ENCODE data around the gene SH2D6.
A peak's percentile ranks its signal among the peaks of the same experiment; 100 is the strongest.
"Not testable (repeated sequence)": the region's sequence is repeated elsewhere in the genome, so short reads cannot be mapped to it uniquely, and the experiment has no call there.

Gene SH2D6

GRCh38 chr2:85418132-85419008 lies at the start of gene SH2D6:
SH2D6 (plus strand) TSS chr2:85418714; CDS start chr2:85429466, 10,752 bp downstream.
- peak; percentile 73 to 82 for DNase-seq

- DNase-seq, result no peak
Measured at GRCh38 chr2:85368921-85369320, 49.6 kb upstream of the SH2D6 start.

- no peak for DNase-seq
Measured at GRCh38 chr2:85369500-85369899, 49.0 kb upstream of the SH2D6 start.

- DNase-seq, result no peak
Measured at GRCh38 chr2:85371045-85371444, 47.5 kb upstream of the SH2D6 start.

GRCh38 chr2:85376291-85377065 lies 42.0 kb upstream of the SH2D6 start:
- no peak for DNase-seq

GRCh38 chr2:85377083-85377482 lies 41.4 kb upstream of the SH2D6 start:
- no peak for DNase-seq

GRCh38 chr2:85378257-85378656 lies 40.3 kb upstream of the SH2D6 start:
- DNase-seq, result no peak

- no peak for DNase-seq
Measured at GRCh38 chr2:85380048-85380447, 38.5 kb upstream of the SH2D6 start.

- not testable (repeated sequence) for DNase-seq
Measured at GRCh38 chr2:85383151-85383550, 35.4 kb upstream of the SH2D6 start.

GRCh38 chr2:85383850-85384249 lies 34.7 kb upstream of the SH2D6 start:
- no peak for DNase-seq

- no peak for DNase-seq
Measured at GRCh38 chr2:85385746-85386145, 32.8 kb upstream of the SH2D6 start.

GRCh38 chr2:85387754-85388153 lies 30.8 kb upstream of the SH2D6 start:
- DNase-seq, result no peak

- DNase-seq, result no peak
Measured at GRCh38 chr2:85388878-85389538, 29.5 kb upstream of the SH2D6 start.

- DNase-seq, result peak in 1 of 2 donors; percentile 61
Measured at GRCh38 chr2:85390941-85391669, 27.4 kb upstream of the SH2D6 start.

GRCh38 chr2:85393836-85394235 lies 24.7 kb upstream of the SH2D6 start:
- DNase-seq, result no peak

GRCh38 chr2:85394261-85394681 lies 24.2 kb upstream of the SH2D6 start:
- DNase-seq, result no peak

- DNase-seq, result no peak
Measured at GRCh38 chr2:85394976-85395375, 23.5 kb upstream of the SH2D6 start.

GRCh38 chr2:85395912-85396475 lies 22.5 kb upstream of the SH2D6 start:
- DNase-seq, result no peak

- no peak for DNase-seq
Measured at GRCh38 chr2:85396531-85397470, 21.7 kb upstream of the SH2D6 start.

- no peak for DNase-seq
Measured at GRCh38 chr2:85397925-85398331, 20.6 kb upstream of the SH2D6 start.
